ENCODE results near the gene ZNF219.

The ZNF219 gene

GRCh38 chr14:21087294-21088091 is 11.0 kb downstream of the ZNF219 start:
- DNase-seq (ENCODE audit: low spot score) = peak; percentile 92

GRCh38 chr14:21086908-21087293 is 11.6 kb downstream of the ZNF219 start:
- DNase-seq (ENCODE audit: low spot score) = no peak

DNA sequence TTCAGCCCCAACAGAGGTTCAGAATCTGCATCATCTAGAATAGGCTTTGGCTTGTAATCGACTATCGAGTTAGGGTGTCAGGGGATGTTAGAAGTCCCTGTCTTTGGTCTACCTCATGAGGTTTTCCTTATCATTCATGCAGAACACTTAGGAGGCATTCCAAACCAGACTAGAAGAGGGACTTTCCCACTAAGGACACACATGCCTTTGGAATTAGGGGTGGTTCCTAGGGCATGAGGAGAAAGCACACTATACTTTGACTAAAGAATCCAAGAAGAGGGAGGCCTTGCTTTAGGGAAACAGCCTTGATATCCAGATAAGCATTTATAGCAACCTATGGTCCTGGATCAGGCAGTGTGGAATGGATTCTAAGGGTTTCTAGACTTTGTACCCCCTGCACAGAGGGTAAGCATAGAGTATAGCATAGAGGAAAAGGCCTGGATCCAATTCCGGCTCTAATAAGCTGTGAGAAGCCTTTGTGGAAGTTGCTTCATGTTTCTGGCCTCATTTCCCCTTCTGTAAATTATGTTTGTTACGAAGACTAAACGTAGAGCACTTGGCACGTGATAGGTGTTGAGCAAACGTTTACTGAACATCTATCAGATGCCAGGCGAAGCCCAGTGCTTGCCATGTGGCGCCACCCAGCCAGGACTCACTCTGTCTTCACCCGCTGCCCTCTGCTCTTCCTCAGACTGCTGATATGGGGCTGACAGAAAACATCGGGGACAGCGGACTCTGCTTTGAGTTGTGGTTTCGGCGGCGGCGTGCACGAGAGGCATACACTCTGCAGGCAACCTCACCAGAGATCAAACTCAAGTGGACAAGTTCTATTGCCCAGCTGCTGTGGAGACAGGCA is 13.2 kb downstream of the ZNF219 start:
- peak; percentile 88 for DNase-seq (ENCODE audit: low spot score)

- no peak for DNase-seq (ENCODE audit: low spot score)
These were observed 14.1 kb downstream of the ZNF219 start for GRCh38 chr14:21084396-21084795.

DNA sequence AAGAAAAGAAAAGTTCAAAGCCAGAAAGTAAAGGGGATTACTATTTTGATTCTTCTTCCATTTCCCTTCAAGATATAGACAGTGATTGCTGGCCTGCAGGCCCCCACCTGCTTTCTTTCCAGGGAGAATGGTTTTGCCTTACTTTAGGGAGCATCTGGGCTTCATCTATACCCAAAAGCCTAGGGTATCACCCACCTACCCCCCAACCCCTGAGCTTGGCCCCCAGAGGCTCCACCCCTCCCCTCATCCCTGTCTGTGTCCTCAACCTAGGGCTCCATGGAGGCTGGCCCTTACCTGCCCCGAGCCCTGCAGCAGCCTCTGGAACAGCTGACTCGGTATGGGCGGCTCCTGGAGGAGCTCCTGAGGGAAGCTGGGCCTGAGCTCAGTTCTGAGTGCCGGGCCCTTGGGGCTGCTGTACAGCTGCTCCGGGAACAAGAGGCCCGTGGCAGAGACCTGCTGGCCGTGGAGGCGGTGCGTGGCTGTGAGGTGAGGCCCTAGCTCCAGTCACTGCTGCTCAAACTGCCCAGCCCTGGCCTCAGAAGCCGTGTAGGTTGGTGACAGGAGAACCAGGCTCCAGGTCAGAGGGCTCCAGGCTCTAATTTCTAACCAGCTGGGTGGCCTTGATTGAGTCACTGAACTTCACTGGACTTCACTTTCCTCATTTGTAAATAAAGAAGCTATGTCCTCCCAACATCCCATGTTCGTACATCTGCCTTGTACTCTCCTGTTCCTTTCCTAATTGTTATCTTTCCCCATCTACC is 14.7 kb downstream of the ZNF219 start:
- DNase-seq (ENCODE audit: low spot score) = no peak

DNA sequence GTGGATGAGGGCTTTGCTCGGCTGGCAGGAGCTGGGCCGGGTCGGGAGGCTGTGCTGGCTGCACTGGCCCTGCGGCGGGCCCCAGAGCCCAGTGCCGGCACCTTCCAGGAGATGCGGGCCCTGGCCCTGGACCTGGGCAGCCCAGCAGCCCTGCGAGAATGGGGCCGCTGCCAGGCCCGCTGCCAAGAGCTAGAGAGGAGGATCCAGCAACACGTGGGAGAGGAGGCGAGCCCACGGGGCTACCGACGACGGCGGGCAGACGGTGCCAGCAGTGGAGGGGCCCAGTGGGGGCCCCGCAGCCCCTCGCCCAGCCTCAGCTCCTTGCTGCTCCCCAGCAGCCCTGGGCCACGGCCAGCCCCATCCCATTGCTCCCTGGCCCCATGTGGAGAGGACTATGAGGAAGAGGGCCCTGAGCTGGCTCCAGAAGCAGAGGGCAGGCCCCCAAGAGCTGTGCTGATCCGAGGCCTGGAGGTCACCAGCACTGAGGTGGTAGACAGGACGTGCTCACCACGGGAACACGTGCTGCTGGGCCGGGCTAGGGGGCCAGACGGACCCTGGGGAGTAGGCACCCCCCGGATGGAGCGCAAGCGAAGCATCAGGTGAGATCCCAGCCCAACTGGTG is 16.8 kb downstream of the ZNF219 start:
- DNase-seq (ENCODE audit: low spot score) = no peak

DNA sequence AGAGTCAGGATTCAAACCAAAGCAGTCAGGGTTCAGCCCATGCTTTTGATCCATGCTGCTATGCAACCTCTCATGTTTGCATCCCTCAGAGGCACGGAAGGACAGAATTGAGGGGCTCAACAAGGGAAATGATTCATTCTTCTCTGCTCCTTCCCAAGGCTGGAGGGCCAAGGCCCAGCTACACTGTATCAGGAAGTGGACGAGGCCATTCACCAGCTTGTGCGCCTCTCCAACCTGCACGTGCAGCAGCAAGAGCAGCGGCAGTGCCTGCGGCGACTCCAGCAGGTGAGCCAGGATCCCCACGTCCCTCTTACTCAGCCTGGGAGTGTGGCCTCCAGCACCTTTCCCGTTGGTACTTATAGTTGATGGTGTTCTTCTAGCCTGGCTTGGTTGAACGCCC is 19.7 kb downstream of the ZNF219 start:
- DNase-seq (ENCODE audit: low spot score) = no peak

GRCh38 chr14:21078287-21078686 is 20.2 kb downstream of the ZNF219 start:
- DNase-seq (ENCODE audit: low spot score) = no peak

DNA sequence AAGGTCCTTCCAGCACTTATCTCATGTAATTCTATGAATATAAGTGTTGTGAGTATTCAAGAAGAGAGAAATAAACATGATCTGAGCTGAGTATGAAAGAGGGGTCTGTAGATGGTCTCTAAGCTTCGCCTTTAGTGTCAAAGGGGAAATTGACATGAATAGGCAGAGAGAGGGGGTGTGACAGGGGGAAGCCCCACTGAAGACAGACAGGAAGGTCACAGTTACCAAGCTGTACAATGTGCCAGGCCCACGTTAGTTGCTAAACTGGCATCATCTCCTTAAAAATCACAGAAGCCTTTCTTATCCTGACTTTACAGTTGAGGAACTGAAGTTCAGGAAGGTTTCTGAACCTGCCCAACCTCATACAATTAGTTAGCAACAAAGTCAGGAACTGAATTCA is 20.8 kb downstream of the ZNF219 start:
- DNase-seq (ENCODE audit: low spot score) = no peak

GRCh38 chr14:21075719-21076437 is 22.6 kb downstream of the ZNF219 start:
- DNase-seq (ENCODE audit: low spot score) = no peak

DNA sequence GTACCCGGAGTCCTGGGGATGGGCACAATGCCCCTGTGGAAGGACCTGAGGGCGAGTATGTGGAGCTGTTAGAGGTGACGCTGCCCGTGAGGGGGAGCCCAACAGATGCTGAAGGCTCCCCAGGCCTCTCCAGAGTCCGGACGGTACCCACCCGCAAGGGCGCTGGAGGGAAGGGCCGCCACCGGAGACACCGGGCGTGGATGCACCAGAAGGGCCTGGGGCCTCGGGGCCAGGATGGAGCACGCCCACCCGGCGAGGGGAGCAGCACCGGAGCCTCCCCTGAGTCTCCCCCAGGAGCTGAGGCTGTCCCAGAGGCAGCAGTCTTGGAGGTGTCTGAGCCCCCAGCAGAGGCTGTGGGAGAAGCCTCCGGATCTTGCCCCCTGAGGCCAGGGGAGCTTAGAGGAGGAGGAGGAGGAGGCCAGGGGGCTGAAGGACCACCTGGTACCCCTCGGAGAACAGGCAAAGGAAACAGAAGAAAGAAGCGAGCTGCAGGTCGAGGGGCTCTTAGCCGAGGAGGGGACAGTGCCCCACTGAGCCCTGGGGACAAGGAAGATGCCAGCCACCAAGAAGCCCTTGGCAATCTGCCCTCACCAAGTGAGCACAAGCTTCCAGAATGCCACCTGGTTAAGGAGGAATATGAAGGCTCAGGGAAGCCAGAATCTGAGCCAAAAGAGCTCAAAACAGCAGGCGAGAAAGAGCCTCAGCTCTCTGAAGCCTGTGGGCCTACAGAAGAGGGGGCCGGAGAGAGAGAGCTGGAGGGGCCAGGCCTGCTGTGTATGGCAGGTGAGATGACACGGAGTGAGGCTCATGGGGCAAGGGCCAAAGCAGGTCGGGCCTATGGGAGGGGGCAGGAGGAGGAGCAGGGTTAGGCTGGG is 23.8 kb downstream of the ZNF219 start:
- DNase-seq (ENCODE audit: low spot score) = no peak

- no peak for DNase-seq (ENCODE audit: low spot score)
These were observed 24.5 kb downstream of the ZNF219 start for GRCh38 chr14:21073921-21074320.

- no peak for DNase-seq (ENCODE audit: low spot score)
These were observed 25.6 kb downstream of the ZNF219 start for GRCh38 chr14:21072781-21073339.

- peak; percentile 80 for DNase-seq (ENCODE audit: low spot score)
These were observed 26.4 kb downstream of the ZNF219 start for GRCh38 chr14:21072031-21072473.

DNA sequence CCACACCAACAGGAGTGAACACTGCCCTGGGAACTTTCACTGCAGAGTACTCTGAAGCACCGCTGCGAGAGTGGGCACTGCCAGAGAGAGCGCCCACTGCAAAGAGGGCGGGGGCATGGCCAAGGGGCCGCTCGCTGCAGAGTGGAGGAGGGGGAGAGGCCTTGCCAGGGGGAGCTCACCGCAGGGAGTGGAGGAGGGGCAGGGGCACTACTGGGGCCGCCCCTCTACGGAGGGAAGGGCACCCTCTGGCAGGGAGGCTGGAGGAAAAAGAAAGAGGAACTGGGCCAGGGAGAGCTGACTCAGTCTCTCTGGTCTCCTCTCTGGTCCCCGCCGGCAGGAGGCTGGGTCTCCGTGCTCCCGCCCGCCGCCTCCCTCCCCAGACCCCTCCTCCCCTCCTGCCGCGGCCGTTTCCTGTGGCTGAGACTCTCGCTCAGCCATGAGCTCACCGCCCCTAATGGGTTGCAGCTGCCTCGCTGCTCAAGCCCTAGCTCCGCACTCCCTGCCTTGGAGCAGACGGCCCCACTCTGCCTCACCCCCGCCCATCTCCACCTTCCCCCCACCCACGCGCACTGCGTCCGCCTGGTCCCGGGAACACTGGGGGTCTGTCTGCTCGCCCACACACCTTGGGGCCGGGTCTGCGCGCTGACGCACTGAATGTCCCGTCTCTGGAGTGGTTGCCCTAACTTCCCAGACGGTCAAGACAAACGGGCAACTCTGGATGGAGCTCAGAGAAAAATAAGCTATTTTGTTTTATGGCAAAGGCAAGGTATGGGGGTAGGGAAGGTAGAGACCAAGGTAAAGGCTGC is 27.0 kb downstream of the ZNF219 start:
- DNase-seq (ENCODE audit: low spot score) = peak; percentile 92

DNA sequence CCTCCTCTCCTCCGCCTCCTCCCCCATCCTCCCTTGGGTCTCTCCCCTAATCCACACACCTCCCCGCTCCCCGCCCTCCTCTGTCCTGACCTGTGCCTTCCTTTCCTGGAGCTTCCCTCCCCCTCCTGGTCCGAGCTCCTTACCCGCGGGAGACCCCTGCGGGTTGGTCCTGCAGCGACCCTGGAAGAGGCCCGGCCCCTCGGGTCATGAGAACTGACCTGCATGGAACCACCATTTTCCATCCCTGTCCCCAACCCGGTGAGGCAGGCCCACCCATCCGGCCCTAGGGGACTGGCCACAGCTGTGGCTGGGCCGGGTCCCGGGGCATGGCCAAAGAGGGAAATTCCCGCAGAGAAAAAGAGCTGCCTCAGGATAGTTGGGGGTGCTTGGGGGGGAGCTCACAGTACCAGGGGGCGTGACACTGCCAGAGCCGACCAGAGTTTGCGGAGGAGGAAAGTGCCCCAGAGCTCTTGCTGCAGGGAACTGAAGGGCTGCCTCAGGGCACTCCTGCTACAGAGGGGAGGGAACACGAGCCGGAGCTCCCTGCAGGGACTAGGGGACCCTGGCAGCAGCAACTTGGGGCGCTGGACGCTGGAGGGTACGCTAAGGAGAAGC is 27.7 kb downstream of the ZNF219 start:
- DNase-seq (ENCODE audit: low spot score) = peak; percentile 68

GRCh38 chr14:21070083-21070609 is 28.3 kb downstream of the ZNF219 start, which contains the start of gene ARHGEF40:
TSS of gene ARHGEF40 (plus strand) at chr14:21070304. CDS start at chr14:21070397, 93 bp downstream.
- DNase-seq (ENCODE audit: low spot score) = peak; percentile 70

DNA sequence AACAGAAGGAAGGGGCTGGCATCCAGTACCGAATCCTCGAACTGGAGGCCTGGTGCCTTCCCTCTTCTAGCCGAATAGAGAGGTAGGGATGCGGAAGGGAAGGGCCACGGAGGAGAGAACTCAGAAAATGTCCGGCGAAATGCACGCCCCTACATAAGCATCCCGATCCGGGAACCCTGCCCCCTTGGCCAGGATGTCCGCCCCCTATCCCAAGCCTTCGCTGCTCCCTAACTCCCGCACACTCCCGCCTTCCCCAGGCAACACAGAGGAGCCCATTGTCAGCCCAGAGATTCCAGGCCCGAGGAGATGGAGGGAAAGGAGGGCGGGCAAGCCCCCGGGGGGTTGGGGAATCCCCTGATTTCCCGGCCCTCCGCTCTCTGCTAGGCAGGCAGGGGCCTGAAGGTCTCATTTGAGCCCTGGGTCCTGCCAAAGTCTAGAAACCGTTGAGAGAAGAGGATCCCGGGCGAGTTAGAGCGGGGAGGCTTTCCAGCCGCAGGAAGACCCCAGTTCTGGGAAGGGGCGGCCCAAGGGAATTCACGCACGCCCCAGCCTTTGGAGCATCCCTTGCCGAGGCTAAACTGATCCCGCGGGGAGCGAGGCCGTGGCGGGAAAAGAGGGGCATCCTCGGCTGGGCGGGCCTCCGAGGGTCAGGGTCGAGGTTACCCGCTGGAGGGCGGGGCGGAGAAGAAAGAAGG is 28.9 kb downstream of the ZNF219 start:
- DNase-seq (ENCODE audit: low spot score) = peak; percentile 41
